Measurements from ENCODE around the gene TMEM35B.

The TMEM35B gene

DNA sequence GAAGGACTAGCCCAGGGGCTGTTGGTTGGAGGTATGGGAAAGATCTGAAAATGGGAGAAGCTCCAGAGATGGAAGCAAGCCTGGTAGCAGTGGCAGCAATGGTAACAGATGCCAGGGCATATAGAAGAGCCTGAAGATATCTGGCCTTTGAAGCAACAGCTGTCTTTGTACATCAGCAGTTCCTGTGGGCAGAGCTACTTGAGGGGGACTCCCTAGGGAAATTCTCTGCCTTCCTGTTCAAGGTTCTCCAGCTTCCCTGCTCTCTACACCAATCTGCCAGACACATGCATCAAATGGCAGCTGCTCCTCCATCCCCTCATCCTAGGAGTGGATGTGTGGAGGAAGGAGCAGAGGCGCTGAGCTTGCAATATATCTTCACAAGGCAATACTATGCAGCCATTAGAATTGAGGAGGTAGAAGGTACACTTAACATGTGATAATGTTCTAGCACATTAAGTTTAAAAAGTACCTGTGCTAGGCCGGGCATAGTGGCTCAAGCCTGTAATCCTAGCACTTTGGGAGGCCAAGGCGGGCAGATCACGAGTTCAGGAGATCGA, 2.2 kb downstream of the TMEM35B start:
- ATAC-seq, result no peak
- no peak for TF ChIP-seq CREB5 (CRISPR knock-in tag; IDR thresholded peaks at IDR 0.05; ENCODE audit: low read depth)
- no peak for TF ChIP-seq TOX (CRISPR knock-in tag; IDR thresholded peaks at IDR 0.05; ENCODE audit: borderline replicate concordance)
- no peak for TF ChIP-seq ZFP30 (CRISPR knock-in tag; IDR thresholded peaks at IDR 0.05)
- no peak for TF ChIP-seq ARNTL (CRISPR knock-in tag; IDR thresholded peaks at IDR 0.05; ENCODE audit: borderline replicate concordance, low read depth)
- TF ChIP-seq PPARA (CRISPR knock-in tag; IDR thresholded peaks at IDR 0.05; ENCODE audit: borderline replicate concordance), result no peak
- no peak for TF ChIP-seq TSHZ2 (CRISPR knock-in tag; IDR thresholded peaks at IDR 0.05)
- no peak for TF ChIP-seq RARB (CRISPR knock-in tag; IDR thresholded peaks at IDR 0.05)

GRCh38 chr1:34980715-34981114, 4.4 kb downstream of the TMEM35B start:
- no peak for ATAC-seq
- TF ChIP-seq CSRNP3 (CRISPR knock-in tag; IDR thresholded peaks at IDR 0.05) (no peak), ZFP3 (CRISPR knock-in tag; IDR thresholded peaks at IDR 0.05) (no peak), TSHZ2 (CRISPR knock-in tag; IDR thresholded peaks at IDR 0.05) (no peak), OSR1 (CRISPR knock-in tag; IDR thresholded peaks at IDR 0.05) (no peak), ZNF565 (CRISPR knock-in tag; conservative IDR thresholded peaks at IDR 0.05; ENCODE audit: low read depth) (no peak), SNAI2 (CRISPR knock-in tag; IDR thresholded peaks at IDR 0.05) (no peak), CSDC2 (CRISPR knock-in tag; IDR thresholded peaks at IDR 0.05) (no peak), ZC3H10 (CRISPR knock-in tag; IDR thresholded peaks at IDR 0.05) (no peak), RARB (CRISPR knock-in tag; IDR thresholded peaks at IDR 0.05) (no peak)

DNA sequence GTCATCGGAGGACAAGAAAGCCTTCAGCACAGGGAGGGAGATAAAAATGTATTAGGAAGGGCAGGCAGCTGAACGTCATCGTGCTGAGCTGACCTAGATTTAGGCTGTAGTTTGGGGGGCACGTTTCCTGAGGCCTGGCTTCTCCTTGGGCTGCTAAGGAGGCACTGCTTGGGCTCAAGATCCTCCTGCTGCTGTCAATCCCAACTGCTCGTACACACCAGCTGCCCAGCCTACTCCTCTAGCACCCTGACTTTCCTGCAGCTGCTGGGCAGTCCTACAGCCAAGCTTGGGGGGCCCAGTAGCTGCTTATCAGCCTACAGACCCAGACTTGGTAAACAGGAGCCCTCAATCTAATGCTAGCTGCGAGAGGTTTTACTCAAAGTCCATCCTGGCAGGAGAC, 6.2 kb downstream of the TMEM35B start:
- ATAC-seq, result no peak
- TF ChIP-seq ARNTL (CRISPR knock-in tag; IDR thresholded peaks at IDR 0.05; ENCODE audit: borderline replicate concordance, low read depth) (no peak), ZC3H10 (CRISPR knock-in tag; IDR thresholded peaks at IDR 0.05) (no peak), ZNF8 (CRISPR knock-in tag; IDR thresholded peaks at IDR 0.05) (no peak), BACH2 (CRISPR knock-in tag; IDR thresholded peaks at IDR 0.05; ENCODE audit: borderline replicate concordance) (no peak), PPARA (CRISPR knock-in tag; IDR thresholded peaks at IDR 0.05; ENCODE audit: borderline replicate concordance) (no peak), TOX (CRISPR knock-in tag; IDR thresholded peaks at IDR 0.05; ENCODE audit: borderline replicate concordance) (no peak)
- TF ChIP-seq, protein P1, sequence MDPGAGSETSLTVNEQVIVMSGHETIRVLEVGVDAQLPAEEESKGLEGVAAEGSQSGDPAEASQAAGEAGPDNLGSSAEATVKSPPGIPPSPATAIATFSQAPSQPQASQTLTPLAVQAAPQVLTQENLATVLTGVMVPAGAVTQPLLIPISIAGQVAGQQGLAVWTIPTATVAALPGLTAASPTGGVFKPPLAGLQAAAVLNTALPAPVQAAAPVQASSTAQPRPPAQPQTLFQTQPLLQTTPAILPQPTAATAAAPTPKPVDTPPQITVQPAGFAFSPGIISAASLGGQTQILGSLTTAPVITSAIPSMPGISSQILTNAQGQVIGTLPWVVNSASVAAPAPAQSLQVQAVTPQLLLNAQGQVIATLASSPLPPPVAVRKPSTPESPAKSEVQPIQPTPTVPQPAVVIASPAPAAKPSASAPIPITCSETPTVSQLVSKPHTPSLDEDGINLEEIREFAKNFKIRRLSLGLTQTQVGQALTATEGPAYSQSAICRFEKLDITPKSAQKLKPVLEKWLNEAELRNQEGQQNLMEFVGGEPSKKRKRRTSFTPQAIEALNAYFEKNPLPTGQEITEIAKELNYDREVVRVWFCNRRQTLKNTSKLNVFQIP (CRISPR knock-in tag; IDR thresholded peaks at IDR 0.05; ENCODE audit: borderline replicate concordance, low read depth), result no peak

DNA sequence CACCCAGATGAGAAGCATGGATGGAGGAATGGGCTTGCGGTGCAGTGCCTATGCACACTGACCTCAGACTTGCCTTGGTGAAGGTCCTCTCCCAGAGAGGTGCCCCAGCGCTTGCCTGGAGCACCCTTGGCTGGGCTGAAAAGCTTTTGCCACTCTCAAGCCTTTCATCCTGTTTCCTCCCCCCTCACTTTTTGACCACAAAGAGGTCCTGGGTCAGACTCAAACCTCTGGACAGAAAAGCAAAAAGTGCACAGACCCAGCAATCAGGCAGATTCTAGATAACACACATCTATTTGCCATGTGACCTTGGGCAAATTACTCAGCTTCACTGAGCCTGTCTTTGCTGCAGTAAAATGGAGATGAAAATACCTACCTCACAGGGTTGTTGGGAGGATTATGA, 7.3 kb downstream of the TMEM35B start:
- ATAC-seq, result no peak; the same call in 2 of the 3 replicates
- TF ChIP-seq PPARA (CRISPR knock-in tag; IDR thresholded peaks at IDR 0.05; ENCODE audit: borderline replicate concordance) (no peak), OSR1 (CRISPR knock-in tag; IDR thresholded peaks at IDR 0.05) (no peak), CREB5 (CRISPR knock-in tag; IDR thresholded peaks at IDR 0.05; ENCODE audit: low read depth) (no peak), TCF4 (CRISPR knock-in tag; IDR thresholded peaks at IDR 0.05; ENCODE audit: borderline replicate concordance) (no peak), GLIS3 (CRISPR knock-in tag; IDR thresholded peaks at IDR 0.05) (no peak), ARNTL (CRISPR knock-in tag; IDR thresholded peaks at IDR 0.05; ENCODE audit: borderline replicate concordance, low read depth) (no peak), ZNF565 (CRISPR knock-in tag; conservative IDR thresholded peaks at IDR 0.05; ENCODE audit: low read depth) (no peak), SNAI2 (CRISPR knock-in tag; IDR thresholded peaks at IDR 0.05) (no peak), TOX (CRISPR knock-in tag; IDR thresholded peaks at IDR 0.05; ENCODE audit: borderline replicate concordance) (no peak)
- TF ChIP-seq, protein P2, sequence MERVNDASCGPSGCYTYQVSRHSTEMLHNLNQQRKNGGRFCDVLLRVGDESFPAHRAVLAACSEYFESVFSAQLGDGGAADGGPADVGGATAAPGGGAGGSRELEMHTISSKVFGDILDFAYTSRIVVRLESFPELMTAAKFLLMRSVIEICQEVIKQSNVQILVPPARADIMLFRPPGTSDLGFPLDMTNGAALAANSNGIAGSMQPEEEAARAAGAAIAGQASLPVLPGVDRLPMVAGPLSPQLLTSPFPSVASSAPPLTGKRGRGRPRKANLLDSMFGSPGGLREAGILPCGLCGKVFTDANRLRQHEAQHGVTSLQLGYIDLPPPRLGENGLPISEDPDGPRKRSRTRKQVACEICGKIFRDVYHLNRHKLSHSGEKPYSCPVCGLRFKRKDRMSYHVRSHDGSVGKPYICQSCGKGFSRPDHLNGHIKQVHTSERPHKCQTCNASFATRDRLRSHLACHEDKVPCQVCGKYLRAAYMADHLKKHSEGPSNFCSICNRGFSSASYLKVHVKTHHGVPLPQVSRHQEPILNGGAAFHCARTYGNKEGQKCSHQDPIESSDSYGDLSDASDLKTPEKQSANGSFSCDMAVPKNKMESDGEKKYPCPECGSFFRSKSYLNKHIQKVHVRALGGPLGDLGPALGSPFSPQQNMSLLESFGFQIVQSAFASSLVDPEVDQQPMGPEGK (CRISPR knock-in tag; IDR thresholded peaks at IDR 0.05; ENCODE audit: borderline replicate concordance), result no peak

Measured in SK-N-SH treated with all-trans-retinoic acid at 6 μM for 48 hours (cell line).